Measurements from ENCODE around the gene GABRP. TPM values are rescaled to one million over a fixed set of nuclear protein-coding genes. Genes with fewer than 3 reads are reported as not detected.

The GABRP gene
- total and polyA plus RNA-seq, 4 experiments from 2014 or later = not detected

DNA sequence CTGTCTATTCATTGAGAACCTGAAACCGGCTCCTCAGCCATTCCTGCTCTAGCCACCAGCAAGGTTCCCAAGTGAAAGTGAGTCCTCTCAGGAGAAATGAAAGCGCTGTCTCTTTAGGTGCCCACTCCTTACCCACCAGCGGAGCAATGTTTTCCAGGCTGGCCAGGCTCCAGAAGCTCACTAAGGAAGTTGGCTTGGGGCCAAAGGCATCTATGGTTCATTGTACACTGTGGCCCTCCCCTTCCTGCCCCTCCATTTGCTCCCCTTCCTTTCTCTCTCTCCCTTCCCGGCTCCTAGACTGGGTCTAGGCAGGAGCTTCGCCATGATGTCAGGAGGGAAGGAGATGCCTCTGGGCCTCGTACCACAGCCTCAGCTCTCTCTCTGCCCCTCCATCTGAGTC lies 1.1 kb upstream of the GABRP start:
- Histone ChIP-seq H3K4me1 (ENCODE audit: insufficient read depth, low read length) (no peaks in the 10 kb centered on the region), H3K36me3 (ENCODE audit: insufficient read depth, low read length) (no peaks in the 10 kb centered on the region), H3K27me3 (ENCODE audit: insufficient read depth, low read length) (no peaks in the 10 kb centered on the region), H3K4me3 (ENCODE audit: low read length in 2 of 2) (no peak overlapping the region), H3K9me3 (ENCODE audit: control insufficient read depth in 1 of 2, low read length in 2 of 2) (no peaks in the 10 kb centered on the region), H3K27ac (ENCODE audit: low read depth, low read length) (no peak overlapping the region)
- intact Hi-C loops (cut with micrococcal nuclease) = no loop called here
- no peak overlapping the region for H3K4me3 Mint-ChIP-seq
- ChIA-PET POLR2A (ENCODE audit: partially characterized antibody) (no interaction called here), CTCF (ENCODE audit: partially characterized antibody) (no interaction called here)
- no peaks in the 10 kb centered on the region for H3K36me3 Mint-ChIP-seq
- no peaks in the 10 kb centered on the region for H3K4me1 Mint-ChIP-seq
- no peak overlapping the region for H3K27ac Mint-ChIP-seq
- H3K27me3 Mint-ChIP-seq = peaks cover 0 to 1% of the 10 kb centered on the region in 2 donors
- H3K9me3 Mint-ChIP-seq = peaks cover 0 to 2% (median 0%) of the 10 kb centered on the region in 8 donors
- DNase-seq = no peak

DNA sequence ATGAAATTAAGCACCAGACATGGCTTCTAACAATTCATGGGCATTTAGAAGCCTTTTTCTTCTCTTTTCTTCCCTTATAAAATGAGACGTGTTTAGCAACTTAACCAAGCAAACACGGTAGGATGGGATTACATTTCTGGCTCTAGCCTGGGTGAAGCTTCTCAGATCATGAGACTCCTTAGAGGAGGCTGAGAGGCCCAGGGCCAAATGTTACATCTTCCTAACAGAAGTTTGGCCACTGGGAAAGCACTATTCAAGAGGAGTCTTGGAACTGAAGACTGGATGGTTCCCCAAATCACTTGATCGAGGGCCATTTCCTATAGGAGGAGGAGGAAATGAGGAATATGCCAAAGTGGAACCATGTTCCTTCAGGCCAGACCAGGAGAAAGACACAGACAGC lies 1.9 kb downstream of the GABRP start:
- H3K9me3 ChIP-seq (ENCODE audit: control insufficient read depth in 1 of 2, low read length in 2 of 2) = no peaks in the 10 kb centered on the region
- H3K27me3 ChIP-seq (ENCODE audit: insufficient read depth, low read length) = no peaks in the 10 kb centered on the region
- ChIA-PET POLR2A (ENCODE audit: partially characterized antibody) (no interaction called here), CTCF (ENCODE audit: partially characterized antibody) (no interaction called here)
- H3K36me3 ChIP-seq (ENCODE audit: insufficient read depth, low read length) = no peaks in the 10 kb centered on the region
- no peak for DNase-seq
- Mint-ChIP-seq H3K36me3 (no peaks in the 10 kb centered on the region), H3K4me1 (no peaks in the 10 kb centered on the region), H3K27me3 (peaks cover 0 to 1% of the 10 kb centered on the region in 2 donors), H3K4me3 (no peak overlapping the region), H3K9me3 (peaks cover 0 to 2% (median 0%) of the 10 kb centered on the region in 8 donors), H3K27ac (no peak overlapping the region)
- H3K4me1 ChIP-seq (ENCODE audit: insufficient read depth, low read length) = no peaks in the 10 kb centered on the region
- H3K27ac ChIP-seq (ENCODE audit: low read depth, low read length) = no peak overlapping the region
- intact Hi-C loops (cut with micrococcal nuclease) = no loop called here
- no peak overlapping the region for H3K4me3 ChIP-seq (ENCODE audit: low read length in 2 of 2)

DNA sequence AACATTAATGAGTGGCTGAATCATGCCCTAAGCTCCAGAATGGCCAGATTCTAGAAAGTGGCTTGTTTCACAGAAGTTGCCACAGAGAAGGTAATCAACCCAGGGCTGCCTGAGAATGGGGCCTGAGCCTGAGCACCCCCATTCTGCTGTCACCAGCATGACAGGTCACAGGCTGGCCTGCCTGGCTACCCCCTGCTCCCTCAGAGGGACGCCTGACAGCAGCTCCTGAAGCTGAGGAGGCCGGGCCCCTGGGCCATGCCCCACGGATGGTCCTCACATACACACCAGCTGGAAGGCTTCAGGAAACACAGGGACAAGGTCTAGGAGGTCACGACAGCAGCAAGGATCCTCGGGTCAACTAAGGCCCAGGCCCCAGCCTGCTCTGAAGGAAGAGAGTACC lies 3.7 kb downstream of the GABRP start:
- H3K9me3 ChIP-seq (ENCODE audit: control insufficient read depth in 1 of 2, low read length in 2 of 2) = no peaks in the 10 kb centered on the region
- Mint-ChIP-seq H3K27ac (no peak overlapping the region), H3K4me1 (no peaks in the 10 kb centered on the region), H3K27me3 (no peaks in the 10 kb centered on the region), H3K4me3 (no peak overlapping the region), H3K9me3 (peaks cover 0 to 2% (median 0%) of the 10 kb centered on the region in 8 donors), H3K36me3 (no peaks in the 10 kb centered on the region)
- no peak overlapping the region for H3K27ac ChIP-seq (ENCODE audit: low read depth, low read length)
- intact Hi-C loops (cut with micrococcal nuclease) = no loop called here
- no peaks in the 10 kb centered on the region for H3K27me3 ChIP-seq (ENCODE audit: insufficient read depth, low read length)
- ChIA-PET CTCF (ENCODE audit: partially characterized antibody) (no interaction called here), POLR2A (ENCODE audit: partially characterized antibody) (no interaction called here)
- DNase-seq = no peak
- no peak overlapping the region for H3K4me3 ChIP-seq (ENCODE audit: low read length in 2 of 2)
- H3K36me3 ChIP-seq (ENCODE audit: insufficient read depth, low read length) = no peaks in the 10 kb centered on the region
- H3K4me1 ChIP-seq (ENCODE audit: insufficient read depth, low read length) = no peaks in the 10 kb centered on the region

DNA sequence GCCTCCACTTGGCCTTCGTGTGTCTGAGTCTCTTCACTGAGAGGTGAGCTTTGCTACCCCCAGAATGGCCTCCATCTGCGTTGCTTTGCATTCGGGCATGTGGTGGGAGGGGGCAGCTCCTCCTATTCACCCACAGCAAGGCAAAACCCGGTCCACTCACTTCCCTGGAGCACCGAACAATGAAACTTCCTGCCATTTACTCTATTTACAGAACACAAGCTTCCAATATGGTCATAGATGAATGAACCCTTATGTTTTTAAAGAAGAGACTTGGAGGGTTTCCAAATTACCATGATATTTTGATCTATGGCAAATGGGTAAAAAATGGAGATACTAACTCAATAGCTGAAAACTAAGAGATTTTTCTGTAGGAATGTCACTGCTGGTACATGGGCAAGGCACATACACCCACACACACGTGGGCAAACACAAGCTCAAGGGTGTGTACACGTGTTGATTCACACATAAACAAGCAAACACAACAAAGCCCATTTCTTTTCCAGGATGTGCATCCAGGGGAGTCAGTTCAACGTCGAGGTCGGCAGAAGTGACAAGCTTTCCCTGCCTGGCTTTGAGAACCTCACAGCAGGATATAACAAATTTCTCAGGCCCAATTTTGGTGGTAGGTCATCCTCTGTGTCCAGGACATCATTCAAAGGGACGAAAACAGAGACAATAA lies 5.2 kb downstream of the GABRP start:
- H3K27ac Mint-ChIP-seq = no peak overlapping the region
- Histone ChIP-seq H3K27me3 (ENCODE audit: insufficient read depth, low read length) (no peaks in the 10 kb centered on the region), H3K9me3 (ENCODE audit: control insufficient read depth in 1 of 2, low read length in 2 of 2) (no peaks in the 10 kb centered on the region), H3K36me3 (ENCODE audit: insufficient read depth, low read length) (no peaks in the 10 kb centered on the region), H3K4me3 (ENCODE audit: low read length in 2 of 2) (no peak overlapping the region), H3K4me1 (ENCODE audit: insufficient read depth, low read length) (no peaks in the 10 kb centered on the region), H3K27ac (ENCODE audit: low read depth, low read length) (no peak overlapping the region)
- intact Hi-C loops (cut with micrococcal nuclease) = no loop called here
- no peak for DNase-seq
- ChIA-PET POLR2A (ENCODE audit: partially characterized antibody) (no interaction called here), CTCF (ENCODE audit: partially characterized antibody) (no interaction called here)
- H3K36me3 Mint-ChIP-seq = no peaks in the 10 kb centered on the region
- peaks cover 0 to 2% (median 0%) of the 10 kb centered on the region in 8 donors for H3K9me3 Mint-ChIP-seq
- no peaks in the 10 kb centered on the region for H3K4me1 Mint-ChIP-seq
- H3K27me3 Mint-ChIP-seq = no peaks in the 10 kb centered on the region
- H3K4me3 Mint-ChIP-seq = no peak overlapping the region

DNA sequence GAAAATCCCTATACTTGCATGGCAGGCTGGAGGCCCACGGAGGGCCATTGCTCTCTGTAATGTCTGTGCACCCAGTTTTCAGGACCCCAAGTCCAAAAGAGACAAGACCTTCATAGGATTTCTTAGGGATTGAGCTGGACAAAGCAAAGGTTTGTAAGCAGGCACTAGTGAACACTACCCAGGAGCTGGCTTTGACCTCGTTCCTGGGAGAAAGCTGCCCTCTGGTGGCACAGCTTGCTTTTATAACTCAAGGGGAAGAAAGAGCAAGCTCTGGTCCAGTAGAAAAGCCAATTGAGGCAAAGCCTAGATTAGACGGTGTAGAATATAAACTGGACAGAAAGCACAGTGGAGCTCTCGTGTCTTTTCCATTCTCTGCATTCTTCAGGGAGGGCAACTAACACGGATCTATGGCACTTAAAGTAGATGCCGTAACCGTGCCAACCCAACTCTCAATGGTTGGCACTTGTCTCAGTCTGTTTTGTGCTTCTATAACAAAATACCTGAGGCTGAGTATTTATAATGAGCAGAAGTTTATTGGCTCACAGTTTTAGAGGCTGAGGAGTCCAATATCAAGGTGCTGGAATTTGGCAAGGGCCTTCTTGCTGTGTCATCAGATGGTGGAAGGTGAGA lies 7.9 kb downstream of the GABRP start:
- Mint-ChIP-seq H3K4me3 (no peak overlapping the region), H3K4me1 (no peaks in the 10 kb centered on the region), H3K9me3 (no peaks in the 10 kb centered on the region), H3K36me3 (no peaks in the 10 kb centered on the region), H3K27ac (no peak overlapping the region), H3K27me3 (no peaks in the 10 kb centered on the region)
- intact Hi-C loops (cut with micrococcal nuclease) = no loop called here
- Histone ChIP-seq H3K36me3 (ENCODE audit: insufficient read depth, low read length) (no peaks in the 10 kb centered on the region), H3K4me1 (ENCODE audit: insufficient read depth, low read length) (no peaks in the 10 kb centered on the region), H3K9me3 (ENCODE audit: control insufficient read depth in 1 of 2, low read length in 2 of 2) (no peaks in the 10 kb centered on the region), H3K27ac (ENCODE audit: low read depth, low read length) (no peak overlapping the region), H3K4me3 (ENCODE audit: low read length in 2 of 2) (no peak overlapping the region), H3K27me3 (ENCODE audit: insufficient read depth, low read length) (no peaks in the 10 kb centered on the region)
- DNase-seq = no peak
- ChIA-PET POLR2A (ENCODE audit: partially characterized antibody) (no interaction called here), CTCF (ENCODE audit: partially characterized antibody) (no interaction called here)

DNA sequence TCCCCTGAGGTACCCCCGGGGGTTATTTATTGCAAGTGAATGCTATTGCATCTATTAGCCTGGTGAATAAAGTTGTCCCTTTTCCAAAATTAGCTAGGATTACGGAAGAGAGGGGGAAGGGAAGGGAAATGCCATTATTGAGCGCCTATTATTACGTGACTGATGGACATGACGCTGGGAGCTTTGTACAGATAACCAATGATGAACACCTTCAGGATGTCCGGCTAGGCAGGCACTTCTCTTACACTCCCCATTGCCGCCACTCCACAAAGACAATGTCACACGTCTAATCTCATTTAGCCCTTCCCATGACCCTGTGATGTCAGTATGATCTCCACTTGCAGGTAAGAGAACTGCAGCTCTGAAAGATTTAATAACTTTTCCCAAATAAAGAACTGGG lies 9.4 kb downstream of the GABRP start:
- CTCF ChIA-PET (ENCODE audit: partially characterized antibody) = no interaction called here

DNA sequence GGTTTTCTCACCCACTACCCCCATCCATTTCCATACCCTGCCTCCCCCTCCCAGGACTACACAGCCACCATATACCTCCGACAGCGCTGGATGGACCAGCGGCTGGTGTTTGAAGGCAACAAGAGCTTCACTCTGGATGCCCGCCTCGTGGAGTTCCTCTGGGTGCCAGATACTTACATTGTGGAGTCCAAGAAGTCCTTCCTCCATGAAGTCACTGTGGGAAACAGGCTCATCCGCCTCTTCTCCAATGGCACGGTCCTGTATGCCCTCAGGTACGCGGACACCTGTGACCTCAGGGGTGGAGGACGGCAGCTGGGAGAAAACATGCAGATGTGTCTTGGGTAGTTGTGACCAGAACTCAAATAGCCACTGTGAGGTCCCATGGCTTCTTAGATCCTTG lies 11.6 kb downstream of the GABRP start:
- intact Hi-C loops (cut with micrococcal nuclease) = no loop called here
- no peak overlapping the region for H3K27ac Mint-ChIP-seq
- Histone ChIP-seq H3K9me3 (ENCODE audit: control insufficient read depth in 1 of 2, low read length in 2 of 2) (no peaks in the 10 kb centered on the region), H3K4me1 (ENCODE audit: insufficient read depth, low read length) (no peaks in the 10 kb centered on the region), H3K27ac (ENCODE audit: low read depth, low read length) (no peak overlapping the region), H3K4me3 (ENCODE audit: low read length in 2 of 2) (no peak overlapping the region), H3K27me3 (ENCODE audit: insufficient read depth, low read length) (no peaks in the 10 kb centered on the region), H3K36me3 (ENCODE audit: insufficient read depth, low read length) (no peaks in the 10 kb centered on the region)
- H3K27me3 Mint-ChIP-seq = no peaks in the 10 kb centered on the region
- no peaks in the 10 kb centered on the region for H3K36me3 Mint-ChIP-seq
- CTCF ChIA-PET (ENCODE audit: partially characterized antibody) = no interaction called here
- H3K9me3 Mint-ChIP-seq = peaks cover 0 to 6% (median 0%) of the 10 kb centered on the region in 8 donors
- H3K4me3 Mint-ChIP-seq = no peak overlapping the region
- DNase-seq = no peak
- POLR2A ChIA-PET (ENCODE audit: partially characterized antibody) = no interaction called here
- H3K4me1 Mint-ChIP-seq = no peaks in the 10 kb centered on the region

More for the DNA sequence above, 9.4 kb downstream of the GABRP start:
- POLR2A ChIA-PET (ENCODE audit: partially characterized antibody) = no interaction called here
- H3K4me1 Mint-ChIP-seq = no peaks in the 10 kb centered on the region
- Histone ChIP-seq H3K27me3 (ENCODE audit: insufficient read depth, low read length) (no peaks in the 10 kb centered on the region), H3K4me1 (ENCODE audit: insufficient read depth, low read length) (no peaks in the 10 kb centered on the region), H3K4me3 (ENCODE audit: low read length in 2 of 2) (no peak overlapping the region), H3K27ac (ENCODE audit: low read depth, low read length) (no peak overlapping the region), H3K9me3 (ENCODE audit: control insufficient read depth in 1 of 2, low read length in 2 of 2) (no peaks in the 10 kb centered on the region), H3K36me3 (ENCODE audit: insufficient read depth, low read length) (no peaks in the 10 kb centered on the region)
- H3K27ac Mint-ChIP-seq = no peak overlapping the region
- DNase-seq = no peak
- H3K27me3 Mint-ChIP-seq = no peaks in the 10 kb centered on the region
- no peak overlapping the region for H3K4me3 Mint-ChIP-seq
- intact Hi-C loops (cut with micrococcal nuclease) = no loop called here
- H3K9me3 Mint-ChIP-seq = no peaks in the 10 kb centered on the region
- H3K36me3 Mint-ChIP-seq = no peaks in the 10 kb centered on the region

Data from CD4-positive, alpha-beta memory T cell (primary cell).